NCI-H1417 treated with DMSO at 0.1 percent for 48 hours (cell line): ENCODE data around the gene SNAP25.

Experiments used
- DNase-seq: peaks from one replicate; lab custom pipeline; 2025; lab: John Stamatoyannopoulos, UW

The SNAP25 gene

DNA sequence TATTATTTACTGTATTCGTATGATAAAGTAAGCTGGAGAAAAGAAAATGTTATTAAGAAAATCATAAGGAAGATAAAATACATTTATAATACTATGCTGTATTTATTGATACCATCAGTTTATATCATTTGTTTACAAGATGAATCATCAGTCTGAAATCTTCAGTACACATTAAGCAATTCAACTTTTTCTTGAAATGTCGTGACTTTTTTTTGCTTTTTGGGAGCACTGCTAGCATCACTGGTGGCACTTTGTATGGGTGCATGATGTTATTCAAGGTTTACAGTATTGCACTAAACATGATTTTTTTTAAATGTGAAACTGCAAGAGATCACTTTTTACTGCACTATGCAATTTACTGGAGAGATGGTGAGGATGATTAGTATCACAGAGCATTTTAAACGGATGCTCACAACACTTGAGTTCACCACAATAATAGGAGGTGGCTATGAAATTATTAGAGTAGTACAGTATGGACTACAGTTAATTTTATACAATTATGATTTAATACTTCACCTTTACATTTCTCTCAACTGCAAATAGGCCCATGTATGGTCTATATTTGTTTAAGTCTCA is 85.9 kb downstream of the SNAP25 start:
- DNase-seq, result no peak

DNA sequence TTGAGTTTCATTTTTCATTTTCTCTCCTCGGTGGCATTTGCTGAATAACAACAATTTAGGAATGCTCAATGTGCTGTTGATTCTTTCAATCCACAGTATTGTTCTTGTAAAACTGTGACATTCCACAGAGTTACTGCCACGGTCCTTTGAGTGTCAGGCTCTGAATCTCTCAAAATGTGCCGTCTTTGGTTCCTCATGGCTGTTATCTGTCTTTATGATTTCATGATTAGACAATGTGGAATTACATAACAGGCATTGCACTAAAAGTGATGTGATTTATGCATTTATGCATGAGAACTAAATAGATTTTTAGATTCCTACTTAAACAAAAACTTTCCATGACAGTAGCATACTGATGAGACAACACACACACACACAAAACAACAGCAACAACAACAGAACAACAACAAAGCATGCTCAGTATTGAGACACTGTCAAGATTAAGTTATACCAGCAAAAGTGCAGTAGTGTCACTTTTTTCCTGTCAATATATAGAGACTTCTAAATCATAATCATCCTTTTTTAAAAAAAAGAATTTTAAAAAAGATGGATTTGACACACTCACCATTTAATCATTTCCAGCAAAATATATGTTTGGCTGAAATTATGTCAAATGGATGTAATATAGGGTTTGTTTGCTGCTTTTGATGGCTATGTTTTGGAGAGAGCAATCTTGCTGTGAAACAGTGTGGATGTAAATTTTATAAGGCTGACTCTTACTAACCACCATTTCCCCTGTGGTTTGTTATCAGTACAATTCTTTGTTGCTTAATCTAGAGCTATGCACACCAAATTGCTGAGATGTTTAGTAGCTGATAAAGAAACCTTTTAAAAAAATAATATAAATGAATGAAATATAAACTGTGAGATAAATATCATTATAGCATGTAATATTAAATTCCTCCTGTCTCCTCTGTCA is 88.1 kb downstream of the SNAP25 start:
- no peak for DNase-seq

DNA sequence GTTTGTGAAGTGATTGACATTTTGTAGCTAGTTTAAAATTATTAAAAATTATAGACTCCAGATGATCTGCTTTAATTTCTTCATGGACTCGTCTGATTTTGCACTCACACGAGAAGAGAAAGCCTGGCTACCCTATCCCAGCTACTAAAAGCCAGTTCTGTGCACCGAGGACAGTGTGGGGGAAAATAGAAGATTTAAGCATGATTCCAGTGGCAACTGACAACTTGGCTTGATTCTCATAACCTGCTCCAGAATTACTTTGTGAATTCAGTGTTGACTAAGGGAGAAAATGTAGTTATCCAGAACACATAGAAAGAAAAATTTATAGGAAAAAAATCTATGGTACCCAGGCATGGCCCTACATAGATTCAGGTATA is 88.7 kb downstream of the SNAP25 start:
- DNase-seq, result no peak

DNA sequence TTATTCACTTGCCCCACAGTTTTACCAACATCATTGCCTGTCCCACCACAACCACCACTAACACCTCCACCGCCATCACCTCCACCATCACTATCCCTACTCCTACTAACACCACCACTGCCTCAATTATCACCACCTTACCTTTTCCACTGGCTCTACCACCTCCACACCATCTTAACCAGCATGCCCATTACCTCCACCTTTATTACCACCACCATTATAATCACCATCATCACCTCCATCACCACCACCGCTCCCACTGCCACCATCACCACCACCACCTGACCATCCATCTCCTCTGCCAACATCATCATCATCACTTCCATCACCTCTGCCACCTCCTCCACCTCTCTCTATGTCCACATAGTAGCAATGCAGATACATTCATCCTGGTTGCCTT is 90.0 kb downstream of the SNAP25 start:
- DNase-seq, result no peak

DNA sequence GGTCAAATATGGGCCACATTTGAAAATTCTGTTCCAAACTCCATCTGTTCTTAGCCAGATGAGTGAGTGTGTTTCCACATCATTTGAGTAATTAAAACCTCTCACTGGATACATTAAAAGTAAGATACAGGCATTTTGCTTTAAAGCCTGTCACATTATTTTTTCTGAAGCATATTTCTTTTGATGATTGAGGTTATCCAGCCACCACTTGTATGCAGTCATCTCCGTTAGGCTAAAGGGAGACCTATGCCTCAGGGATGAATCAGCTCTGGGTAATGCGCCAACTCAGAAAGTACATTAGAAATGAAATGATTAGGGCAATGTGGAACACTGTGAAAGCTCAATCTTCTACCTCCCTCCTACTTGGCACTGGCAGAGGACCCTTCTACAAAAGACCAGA is 90.7 kb downstream of the SNAP25 start:
- no peak for DNase-seq

DNA sequence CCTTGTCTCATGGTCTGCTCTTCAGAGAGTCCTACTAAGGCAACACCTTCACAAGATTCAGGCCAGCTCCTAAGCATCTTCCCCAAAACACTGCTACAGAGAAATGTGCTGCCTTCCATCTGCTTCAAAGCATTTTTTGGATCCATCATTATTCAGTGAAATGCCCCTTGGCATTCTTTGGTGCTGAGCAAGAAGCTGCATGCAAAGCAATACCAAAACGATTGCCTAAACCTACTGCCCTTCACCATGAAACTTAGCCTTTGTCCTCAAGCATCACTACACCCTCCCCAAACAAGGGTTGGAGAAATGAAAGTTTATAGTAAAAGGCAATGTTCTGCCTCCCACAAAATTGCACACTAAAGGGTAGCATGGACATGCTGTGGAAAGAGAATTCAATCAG is 93.5 kb downstream of the SNAP25 start:
- DNase-seq, result no peak

DNA sequence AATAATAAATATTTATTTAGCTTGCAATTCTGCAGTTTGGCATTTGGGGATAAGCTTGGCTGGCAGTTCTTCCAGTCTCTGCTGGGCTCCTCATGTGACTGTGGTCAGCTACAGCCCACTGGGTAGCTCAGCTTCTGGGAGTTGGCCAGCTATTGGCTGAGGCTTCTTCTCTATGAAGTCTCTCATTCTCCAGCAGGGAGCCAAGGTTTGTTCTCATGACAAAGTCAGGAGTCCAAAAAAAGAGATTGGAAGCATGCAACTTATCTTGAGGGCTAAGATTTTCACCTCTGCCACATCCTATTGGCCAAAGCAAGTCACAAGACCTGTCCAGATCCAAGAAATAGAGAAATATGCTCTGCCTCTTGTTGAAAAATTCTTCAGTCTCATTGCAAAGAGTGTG is 94.6 kb downstream of the SNAP25 start:
- DNase-seq, result no peak

DNA sequence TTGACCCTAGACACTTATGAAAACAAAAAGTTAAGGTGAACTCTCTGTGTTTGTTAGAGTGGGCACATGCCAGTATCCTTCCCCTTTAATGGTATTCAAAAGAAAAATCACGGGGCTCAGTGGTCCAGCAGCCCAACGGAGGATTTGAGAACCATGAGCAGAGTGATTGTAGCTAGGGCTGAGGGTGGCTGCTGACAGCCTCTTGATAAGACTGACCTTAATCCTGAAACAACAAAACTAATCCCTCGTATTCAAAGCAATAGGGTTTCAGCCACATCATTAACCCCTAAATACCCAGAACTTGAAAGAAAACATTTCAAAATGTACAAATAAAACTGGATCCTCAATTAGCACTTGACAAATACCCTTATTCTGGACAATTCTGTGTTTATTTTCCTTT is 95.1 kb downstream of the SNAP25 start:
- no peak for DNase-seq

DNA sequence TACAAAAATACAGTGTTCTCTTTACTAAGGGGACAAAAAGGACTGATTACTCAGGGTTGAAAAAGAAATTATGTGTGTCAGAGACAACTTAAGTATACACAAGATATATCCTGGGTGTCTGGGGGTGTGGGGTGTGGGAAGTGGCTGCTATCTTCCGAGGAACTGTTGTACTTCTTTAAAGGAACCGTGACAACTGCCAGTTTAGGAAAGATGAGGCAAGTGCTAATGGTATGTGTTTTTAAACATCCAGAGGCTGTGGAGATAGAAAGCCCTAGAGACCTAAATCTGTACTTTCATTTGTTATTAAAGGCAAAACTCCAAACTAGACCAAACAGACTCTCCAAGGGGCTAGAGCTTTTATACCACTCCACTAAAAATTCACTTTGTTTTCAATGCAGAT is 95.6 kb downstream of the SNAP25 start:
- DNase-seq, result no peak

DNA sequence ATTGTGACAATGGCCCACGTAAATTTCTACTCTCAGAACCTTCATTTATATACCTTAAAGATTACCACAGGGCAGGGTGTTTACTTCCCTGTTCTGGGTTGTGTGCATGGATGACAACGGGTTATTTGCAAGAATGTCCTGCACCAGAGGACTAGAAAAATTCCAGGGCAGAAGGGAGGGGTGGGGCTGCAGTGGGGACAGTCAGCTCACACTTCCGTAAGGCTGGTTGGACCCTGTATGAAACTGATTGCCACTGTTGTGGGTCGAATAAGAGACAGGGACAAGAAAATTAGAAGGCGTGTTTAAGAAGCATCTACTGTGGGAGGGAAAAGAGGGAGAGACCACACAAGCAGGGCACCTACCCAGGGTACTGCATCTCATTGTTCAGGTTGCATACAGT is 96.5 kb downstream of the SNAP25 start:
- DNase-seq, result no peak

DNA sequence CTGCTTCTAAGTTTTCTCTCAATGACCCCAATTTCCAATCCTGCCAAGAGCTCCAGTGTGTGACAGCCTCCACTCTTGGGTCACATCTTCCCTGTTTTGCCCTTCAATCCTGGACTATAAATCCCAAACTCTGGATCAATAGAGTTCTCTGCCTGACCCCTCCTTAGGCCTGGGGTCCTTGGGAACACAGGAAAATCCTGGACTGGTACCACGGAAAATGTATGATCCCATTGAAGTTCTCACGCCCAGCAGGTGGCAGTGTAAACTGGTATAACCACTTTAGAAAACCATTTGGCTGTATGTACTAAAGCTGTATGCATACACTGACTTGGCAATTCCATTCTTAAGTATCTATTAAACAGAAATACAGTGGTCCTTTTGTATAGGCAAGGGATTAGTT is 98.0 kb downstream of the SNAP25 start:
- no peak for DNase-seq

DNA sequence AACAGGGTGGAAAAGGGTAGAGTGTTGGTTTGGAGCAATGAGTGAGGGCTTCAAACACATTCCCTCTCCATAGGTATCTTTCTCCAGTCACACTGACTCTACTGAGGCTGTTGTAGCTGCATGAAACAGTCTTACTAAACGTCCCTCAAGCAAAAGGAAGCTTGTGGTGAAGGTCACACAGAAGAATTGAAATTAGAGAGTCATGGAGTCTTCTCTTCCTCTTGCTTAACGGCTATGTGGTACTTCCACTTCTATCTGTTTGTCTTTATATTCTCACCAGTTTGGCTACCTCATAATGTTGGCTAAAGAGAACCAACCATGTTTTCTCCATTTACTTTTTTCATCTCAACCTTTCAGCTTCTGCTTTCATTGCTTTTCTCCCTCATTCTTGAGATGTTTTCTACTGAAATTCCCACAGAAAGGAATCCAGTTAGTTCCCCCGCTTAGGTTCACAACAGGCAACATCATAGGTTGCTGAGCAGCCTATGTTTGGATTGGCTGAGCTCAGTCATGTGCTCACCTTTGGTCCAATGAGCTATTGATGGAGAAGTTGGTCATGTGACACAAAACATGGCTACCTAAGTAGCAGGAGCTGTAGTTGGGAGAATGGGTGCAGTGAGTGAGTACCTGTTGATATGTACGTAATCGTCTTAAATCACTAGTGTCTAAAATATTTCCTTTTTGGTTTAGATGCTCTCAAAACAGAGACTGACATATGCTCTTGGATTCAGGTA is 99.8 kb downstream of the SNAP25 start:
- no peak for DNase-seq

DNA sequence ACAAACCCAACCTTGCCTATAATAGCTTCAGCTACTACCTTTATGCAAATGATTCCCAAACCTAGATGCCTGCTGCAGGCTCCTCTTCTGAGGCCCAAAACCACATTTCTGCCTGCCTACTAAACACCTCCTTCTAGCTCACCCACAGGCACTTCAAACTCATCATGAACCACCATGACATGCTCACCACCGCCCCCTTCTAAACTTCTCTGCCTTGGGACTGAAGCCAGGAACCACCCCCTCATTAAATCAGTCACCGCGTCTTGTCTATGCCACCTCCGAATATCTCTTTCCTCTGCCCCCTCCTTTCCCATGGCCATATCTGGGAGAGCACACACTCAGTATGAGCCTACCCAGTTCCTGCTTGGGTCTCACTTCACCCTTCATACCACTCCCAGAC is 101.2 kb downstream of the SNAP25 start:
- DNase-seq, result no peak

DNA sequence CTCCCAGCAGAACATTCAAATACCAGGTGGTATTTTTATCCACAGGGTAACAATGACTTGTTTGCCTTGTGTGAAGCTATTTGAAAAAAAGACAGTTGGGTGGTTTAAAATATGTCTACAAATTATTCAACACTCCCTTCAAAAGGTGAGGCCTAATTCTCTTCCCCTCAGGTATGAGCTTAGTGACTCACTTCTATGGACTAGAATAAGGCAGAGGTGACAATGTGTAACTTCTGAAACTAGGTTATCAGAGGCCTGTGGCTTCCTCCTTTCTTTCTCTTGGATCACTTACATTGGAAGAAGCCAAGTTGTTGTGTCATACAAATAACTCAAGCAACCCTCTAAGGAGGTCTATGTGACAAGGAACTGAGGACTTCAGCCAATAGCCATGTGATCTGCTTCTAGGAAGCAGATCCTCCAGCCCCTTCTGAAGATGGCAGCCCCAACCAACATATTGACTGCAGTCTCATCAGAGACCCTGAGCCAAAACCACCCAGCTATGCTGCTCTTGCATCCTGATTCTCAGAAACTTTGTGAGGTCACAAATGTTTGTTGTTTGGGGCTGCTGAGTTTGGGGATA is 102.6 kb downstream of the SNAP25 start:
- DNase-seq, result no peak

DNA sequence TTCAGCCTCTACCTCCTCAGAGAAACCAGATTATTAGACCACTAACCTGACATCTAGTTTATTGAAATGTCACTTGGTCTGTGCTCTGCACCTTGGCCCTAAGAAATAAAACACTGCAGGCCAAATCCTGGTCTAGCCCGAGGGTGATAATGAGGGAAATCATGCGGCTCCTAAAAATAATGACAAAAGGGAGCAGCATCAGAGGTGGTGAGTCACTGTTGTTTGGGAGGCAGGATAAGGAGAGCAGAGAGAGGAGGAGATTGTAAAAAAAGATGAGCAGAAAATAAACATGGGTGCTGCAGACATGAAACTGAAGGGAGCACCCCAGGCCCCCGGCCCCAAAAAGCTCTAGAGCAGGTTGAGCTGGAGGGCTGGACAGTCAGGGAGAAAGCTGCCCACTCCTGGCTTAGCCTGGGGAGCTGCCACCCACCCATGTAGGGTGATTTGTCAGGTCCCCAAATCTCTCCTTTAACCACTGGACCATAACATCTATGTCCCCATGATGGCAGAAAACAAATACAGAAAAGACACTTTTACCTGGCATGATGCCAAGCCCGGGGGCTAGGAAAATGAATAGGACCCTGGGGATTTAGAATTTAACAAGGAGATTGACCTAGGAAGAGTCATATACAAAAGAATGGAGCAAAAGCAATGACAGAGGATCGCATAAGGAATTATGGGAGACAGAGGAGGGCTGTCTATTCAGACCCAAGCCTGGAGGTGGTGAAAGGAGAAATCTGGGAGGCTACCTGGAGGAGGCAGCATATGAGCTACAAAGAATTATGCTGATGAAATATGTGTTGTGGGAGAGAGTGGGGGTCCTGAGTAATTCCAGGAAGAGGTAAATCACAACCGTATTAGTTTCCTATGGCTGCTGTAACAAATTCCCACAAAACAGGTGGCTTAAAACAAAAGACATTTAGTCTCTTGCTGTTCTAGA is 103.7 kb downstream of the SNAP25 start:
- DNase-seq, result no peak

DNA sequence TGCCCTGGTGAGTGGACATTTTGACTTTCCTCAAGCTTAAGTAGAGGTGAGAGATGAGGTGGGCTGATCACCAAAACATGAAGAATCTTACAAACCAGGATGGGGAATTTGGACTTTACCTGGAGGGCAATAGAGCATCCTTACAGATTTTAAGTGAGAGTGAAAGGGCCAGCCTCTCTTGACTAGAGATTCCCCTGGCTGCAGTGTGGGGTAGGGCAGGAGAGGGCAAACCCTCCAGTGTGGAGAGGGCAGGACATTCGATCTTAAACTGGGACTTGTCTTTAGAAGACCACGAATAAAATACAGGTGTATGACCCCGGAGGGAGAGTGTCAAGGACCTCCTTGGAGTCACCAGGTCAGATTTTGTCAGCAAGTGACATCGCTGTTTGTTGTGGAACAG is 105.1 kb downstream of the SNAP25 start:
- no peak for DNase-seq

DNA sequence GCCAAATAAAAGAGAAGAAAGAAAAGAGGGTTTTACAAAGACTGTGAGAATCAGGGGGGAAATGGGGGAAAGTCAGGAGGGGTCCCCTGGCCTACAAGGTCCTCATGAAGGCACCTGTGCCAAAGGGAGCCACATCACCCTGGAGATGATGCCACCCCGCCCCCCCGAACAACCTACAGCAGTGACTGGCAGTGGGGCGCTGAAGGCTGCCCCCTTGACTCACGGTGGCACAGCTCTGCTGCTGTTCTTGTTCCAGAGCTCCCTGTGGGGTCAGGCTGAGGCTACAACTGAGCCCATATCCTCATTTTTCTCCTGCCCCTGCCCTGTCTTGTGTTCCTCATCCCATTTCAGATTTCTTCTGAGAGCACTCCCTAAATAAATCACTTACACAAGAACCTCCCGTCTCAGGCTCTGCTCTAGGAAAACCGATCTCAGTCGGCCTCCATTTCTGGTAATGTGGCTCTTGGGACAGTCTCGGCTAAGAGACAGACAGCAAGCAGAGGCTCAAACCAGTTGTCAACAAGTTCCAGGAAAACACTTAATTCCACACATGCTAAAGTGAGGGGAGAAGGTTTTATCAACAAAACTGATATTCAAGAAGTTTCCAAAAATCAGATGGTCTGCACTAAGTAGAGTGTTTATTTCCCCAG is 105.7 kb downstream of the SNAP25 start:
- no peak for DNase-seq

DNA sequence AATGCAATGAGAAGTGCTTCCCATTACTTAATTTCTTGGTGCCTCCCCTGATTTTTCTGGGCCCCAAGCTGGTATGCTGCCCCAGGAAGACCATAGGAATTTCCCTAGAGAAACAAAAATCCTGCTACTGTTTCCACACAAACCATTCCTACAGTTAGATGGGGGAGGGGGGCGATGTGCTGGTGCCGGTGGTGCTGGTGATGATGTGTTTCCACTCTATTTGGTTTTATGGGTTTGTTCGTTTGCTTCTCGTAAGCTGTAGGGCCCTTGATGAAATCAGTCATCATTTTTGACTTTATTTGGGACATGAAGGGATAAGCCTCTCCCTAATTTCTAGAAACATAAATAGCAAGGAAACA is 110.2 kb downstream of the SNAP25 start:
- DNase-seq, result no peak

DNA sequence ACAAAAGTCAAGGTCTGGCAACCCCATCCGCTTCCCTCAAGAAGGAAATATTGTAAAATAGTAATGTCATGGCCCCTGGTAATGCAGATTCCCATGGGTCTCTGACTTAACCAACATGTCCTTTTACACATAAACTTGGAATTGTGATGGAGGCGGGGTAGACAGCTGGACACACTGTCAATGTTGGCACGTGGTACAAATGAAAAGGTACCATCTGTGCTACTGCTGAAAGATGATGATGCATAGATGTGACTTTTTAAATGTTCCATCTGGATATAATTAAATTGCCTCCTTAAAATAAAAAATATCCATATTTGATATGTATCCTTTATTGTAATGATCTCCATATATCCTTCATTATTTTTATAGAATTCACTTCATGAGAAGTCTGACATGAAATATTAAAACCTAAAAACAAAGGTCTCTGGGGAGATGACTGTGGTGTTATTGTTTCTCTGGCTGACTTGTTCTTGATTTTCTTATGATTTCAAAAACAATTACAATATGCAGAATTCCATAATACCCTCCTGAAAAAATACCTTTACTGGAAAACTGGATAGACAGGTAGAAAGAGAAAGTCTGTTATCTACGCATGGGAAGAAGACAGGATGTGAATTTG is 110.9 kb downstream of the SNAP25 start:
- DNase-seq, result no peak

DNA sequence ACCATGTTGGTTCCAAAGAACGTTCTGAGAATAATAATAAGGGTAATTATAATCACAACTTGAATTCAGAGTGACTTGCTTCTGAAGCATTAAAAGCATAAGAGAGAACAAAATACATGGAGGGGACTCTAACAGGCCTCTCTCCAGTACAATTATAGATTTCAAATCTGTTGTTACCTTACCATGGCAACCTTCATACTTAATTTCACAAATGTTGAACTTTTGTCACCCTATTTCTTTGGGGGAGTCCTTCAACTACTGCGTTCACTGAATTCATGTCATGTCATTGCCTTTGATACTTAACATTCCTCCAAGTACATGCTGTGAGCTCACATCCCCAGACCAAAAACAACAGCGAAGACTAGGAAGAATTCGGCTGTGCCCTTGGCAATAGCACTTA is 111.4 kb downstream of the SNAP25 start:
- no peak for DNase-seq
